DOHH2 (cell line): ENCODE measurements around the gene PGBD4.

Source experiments
- H3F3A ChIP-seq: fragments of 200-600 bp; sonication (generic), shearing (Covaris generic); 2 replicates; pipeline ENCODE4 v1.6.0; 2016; ENCODE audit warnings: antibody characterized with exemption, mild to moderate bottlenecking; ENCODE audit not compliant: control insufficient read depth, insufficient read depth
- H3K27ac ChIP-seq: fragments of 200-600 bp; sonication (generic); 2 replicates; pipeline ENCODE4 v1.5.1; 2014; ENCODE audit warnings: low read depth, mild to moderate bottlenecking, low read length, moderate library complexity
- H3K27me3 ChIP-seq: fragments of 200-600 bp; sonication (generic); 2 replicates; pipeline ENCODE4 v1.6.1; 2014; ENCODE audit warnings: mild to moderate bottlenecking, low read length, mixed read lengths; ENCODE audit not compliant: control insufficient read depth
- H3K36me3 ChIP-seq: fragments of 200-600 bp; sonication (generic); 2 replicates; pipeline ENCODE4 v1.6.1; 2014; ENCODE audit warnings: mild to moderate bottlenecking, low read length, moderate library complexity, mixed read lengths; ENCODE audit not compliant: control insufficient read depth
- H3K4me1 ChIP-seq: fragments of 200-600 bp; sonication (generic); 2 replicates; pipeline ENCODE4 v1.6.1; 2014; ENCODE audit warnings: mild to moderate bottlenecking, low read length, mixed read lengths; ENCODE audit not compliant: control insufficient read depth
- H3K4me2 ChIP-seq: fragments of 200-600 bp; sonication (generic); 2 replicates; pipeline ENCODE4 v1.6.0; 2014; ENCODE audit warnings: mild to moderate bottlenecking, low read length, moderate library complexity
- H3K4me3 ChIP-seq: fragments of 200-600 bp; sonication (generic); 2 replicates; pipeline ENCODE4 v1.5.1; 2014; ENCODE audit warnings: mild to moderate bottlenecking, low read length, mixed read lengths
- H3K79me2 ChIP-seq: fragments of 200-600 bp; sonication (generic); 2 replicates; pipeline ENCODE4 v1.6.1; 2014; ENCODE audit warnings: mild to moderate bottlenecking, low read length, mixed read lengths; ENCODE audit not compliant: control insufficient read depth
- H3K9me2 ChIP-seq: fragments of 200-600 bp; sonication (generic); replicated peaks from 2 replicates; pipeline ENCODE4 v1.6.1; 2014; ENCODE audit warnings: mild to moderate bottlenecking, low read length, mixed read lengths; ENCODE audit not compliant: control insufficient read depth
- H3K9me3 ChIP-seq: fragments of 200-600 bp; sonication (generic); 2 replicates; pipeline ENCODE4 v1.6.1; 2014; ENCODE audit warnings: antibody characterized with exemption, low read length, mixed read lengths; ENCODE audit not compliant: control insufficient read depth, insufficient read depth
- H4K20me1 ChIP-seq: fragments of 200-600 bp; sonication (generic); 2 replicates; pipeline ENCODE4 v1.6.0; 2014; ENCODE audit warnings: low read depth, mild to moderate bottlenecking, antibody characterized with exemption, low read length, moderate library complexity; ENCODE audit not compliant: control insufficient read depth, insufficient read depth
- EZH2phosphoT487 ChIP-seq: fragments of 200-600 bp; sonication (generic); IDR thresholded peaks from 2 replicates; pipeline ENCODE4 v1.6.1; 2017; ENCODE audit warnings: borderline replicate concordance, mild to moderate bottlenecking, antibody characterized with exemption, low read length, moderate library complexity, mixed read lengths
- TF ChIP-seq, protein P1 (sequence below): fragments of 200-600 bp; sonication (generic); IDR thresholded peaks from one replicate; pipeline ENCODE4 v1.5.1; 2014; ENCODE audit warnings: antibody characterized with exemption, mild to moderate bottlenecking, low read depth, low read length; ENCODE audit not compliant: poor library complexity, severe bottlenecking

The PGBD4 gene

DNA sequence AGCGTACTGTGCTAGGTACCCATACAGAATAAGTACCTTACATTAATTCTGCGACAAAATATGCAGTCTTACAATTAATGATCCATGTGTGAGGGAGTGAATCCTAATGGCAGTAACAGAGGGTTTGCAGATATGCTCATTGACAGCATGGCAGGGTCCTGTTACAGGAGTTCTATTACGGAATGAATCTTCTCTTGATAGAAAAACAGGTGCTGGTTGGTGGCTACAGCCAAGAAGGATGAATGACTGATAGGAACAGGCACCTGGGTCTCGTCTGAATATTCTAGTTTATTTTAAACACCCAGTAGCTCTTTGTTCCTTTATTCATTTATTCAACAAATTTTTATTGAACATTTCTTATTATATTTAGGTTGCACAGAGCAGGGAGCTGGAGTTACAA lies 22.8 kb downstream of the PGBD4 start:
- Histone ChIP-seq H4K20me1 (no peaks in the 10 kb centered on the region), H3K27ac (no peak overlapping the region), H3K27me3 (peaks cover 6% of the 10 kb centered on the region; the same call in 1 of the 2 replicates), H3K9me2 (no peaks in the 10 kb centered on the region), H3K4me1 (no peaks in the 10 kb centered on the region), H3K9me3 (no peaks in the 10 kb centered on the region), H3K4me2 (no peak overlapping the region), H3K4me3 (no peak overlapping the region), H3F3A (no peaks in the 10 kb centered on the region), H3K79me2 (no peaks in the 10 kb centered on the region), H3K36me3 (no peaks in the 10 kb centered on the region)
- TF ChIP-seq, protein P1, sequence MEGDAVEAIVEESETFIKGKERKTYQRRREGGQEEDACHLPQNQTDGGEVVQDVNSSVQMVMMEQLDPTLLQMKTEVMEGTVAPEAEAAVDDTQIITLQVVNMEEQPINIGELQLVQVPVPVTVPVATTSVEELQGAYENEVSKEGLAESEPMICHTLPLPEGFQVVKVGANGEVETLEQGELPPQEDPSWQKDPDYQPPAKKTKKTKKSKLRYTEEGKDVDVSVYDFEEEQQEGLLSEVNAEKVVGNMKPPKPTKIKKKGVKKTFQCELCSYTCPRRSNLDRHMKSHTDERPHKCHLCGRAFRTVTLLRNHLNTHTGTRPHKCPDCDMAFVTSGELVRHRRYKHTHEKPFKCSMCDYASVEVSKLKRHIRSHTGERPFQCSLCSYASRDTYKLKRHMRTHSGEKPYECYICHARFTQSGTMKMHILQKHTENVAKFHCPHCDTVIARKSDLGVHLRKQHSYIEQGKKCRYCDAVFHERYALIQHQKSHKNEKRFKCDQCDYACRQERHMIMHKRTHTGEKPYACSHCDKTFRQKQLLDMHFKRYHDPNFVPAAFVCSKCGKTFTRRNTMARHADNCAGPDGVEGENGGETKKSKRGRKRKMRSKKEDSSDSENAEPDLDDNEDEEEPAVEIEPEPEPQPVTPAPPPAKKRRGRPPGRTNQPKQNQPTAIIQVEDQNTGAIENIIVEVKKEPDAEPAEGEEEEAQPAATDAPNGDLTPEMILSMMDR, result no peak
- TF ChIP-seq EZH2phosphoT487, result no peak

DNA sequence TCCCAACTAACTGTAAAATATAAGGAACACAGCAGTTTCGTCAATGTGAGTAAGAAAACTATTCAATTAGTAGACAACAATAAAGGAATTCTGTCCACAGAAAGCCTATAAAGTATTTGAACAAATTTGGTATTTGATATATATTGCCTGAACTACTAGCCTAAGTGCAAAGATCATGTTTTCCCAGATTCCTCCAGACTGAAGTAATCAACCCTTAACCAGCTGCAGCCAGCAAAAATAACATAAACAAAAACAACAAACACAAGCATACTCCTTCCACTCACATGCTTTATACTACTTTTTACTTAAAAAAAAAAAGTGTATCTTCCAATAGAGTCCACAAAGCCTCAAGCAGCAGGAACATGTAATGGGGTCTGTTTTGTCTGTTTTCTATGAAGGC lies 24.1 kb downstream of the PGBD4 start:
- no peak overlapping the region for H3K27ac ChIP-seq
- no peaks in the 10 kb centered on the region for H3K36me3 ChIP-seq
- TF ChIP-seq, protein P1, result no peak
- TF ChIP-seq EZH2phosphoT487, result no peak
- no peaks in the 10 kb centered on the region for H3K9me2 ChIP-seq
- H3F3A ChIP-seq, result no peaks in the 10 kb centered on the region
- H4K20me1 ChIP-seq, result no peaks in the 10 kb centered on the region
- no peak overlapping the region for H3K4me2 ChIP-seq
- H3K79me2 ChIP-seq, result no peaks in the 10 kb centered on the region
- no peaks in the 10 kb centered on the region for H3K9me3 ChIP-seq
- H3K4me1 ChIP-seq, result no peaks in the 10 kb centered on the region
- H3K4me3 ChIP-seq, result no peak overlapping the region
- peaks cover 6% of the 10 kb centered on the region; the same call in 1 of the 2 replicates for H3K27me3 ChIP-seq

DNA sequence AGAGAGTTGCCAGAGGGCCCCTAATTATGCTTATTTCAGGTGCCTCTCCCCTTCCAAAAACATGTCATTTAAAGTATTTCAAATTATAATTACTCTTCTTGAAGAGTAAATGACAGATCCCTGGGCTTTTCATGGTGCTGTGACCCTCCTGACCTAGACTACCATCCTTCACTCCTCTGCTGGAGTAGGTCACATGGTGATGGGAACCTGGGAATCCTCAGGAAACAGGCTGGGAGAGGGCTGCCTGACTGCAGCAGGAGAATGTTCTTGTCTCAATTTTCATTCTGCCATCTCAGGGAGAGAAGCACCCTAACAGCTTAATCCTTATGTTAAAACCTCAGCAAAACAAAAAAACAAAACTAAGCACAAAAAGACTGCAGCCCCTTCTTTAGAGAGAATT lies 24.6 kb downstream of the PGBD4 start:
- H3K4me3 ChIP-seq, result no peak overlapping the region
- no peaks in the 10 kb centered on the region for H3K9me3 ChIP-seq
- no peaks in the 10 kb centered on the region for H3K79me2 ChIP-seq
- H3K27me3 ChIP-seq, result peaks cover 6% of the 10 kb centered on the region; the same call in 1 of the 2 replicates
- no peaks in the 10 kb centered on the region for H3K9me2 ChIP-seq
- TF ChIP-seq EZH2phosphoT487, result no peak
- TF ChIP-seq, protein P1, result no peak
- H4K20me1 ChIP-seq, result no peaks in the 10 kb centered on the region
- H3F3A ChIP-seq, result no peaks in the 10 kb centered on the region
- H3K4me2 ChIP-seq, result no peak overlapping the region
- H3K27ac ChIP-seq, result no peak overlapping the region
- no peaks in the 10 kb centered on the region for H3K36me3 ChIP-seq
- H3K4me1 ChIP-seq, result no peaks in the 10 kb centered on the region
